Activated CD4-positive, alpha-beta memory T cell treated with anti-CD3 and anti-CD28 coated beads for 36 hours (primary cell): ENCODE measurements around the gene FXR2. TPM values are rescaled to one million over a fixed set of nuclear protein-coding genes. Genes with fewer than 3 reads are reported as not detected.

Experiments used
- CTCF ChIA-PET: fragments of 350-600 bp; sonication (Branson Sonifier 250); formaldehyde crosslinking; loops from one replicate; lab custom pipeline; 2021; ENCODE audit warnings: antibody characterized with exemption, inconsistent platforms; lab: Charles Lee
- POLR2A ChIA-PET: fragments of 350-600 bp; sonication (Branson Sonifier 250); formaldehyde crosslinking; loops from one replicate; lab custom pipeline; 2021; ENCODE audit warnings: antibody characterized with exemption; lab: Charles Lee
- DNase-seq: peaks from one replicate; pipeline ENCODE4 v3.0.0-alpha.2; 2020
- H3K27ac Mint-ChIP-seq: one replicate; pipeline ENCODE4 v1.8.0; 2021; ENCODE audit warnings: mixed read lengths
- H3K27me3 Mint-ChIP-seq: one replicate; pipeline ENCODE4 v1.8.0; 2021; ENCODE audit warnings: mixed read lengths
- H3K36me3 Mint-ChIP-seq: one replicate; pipeline ENCODE4 v1.8.0; 2021; ENCODE audit warnings: mixed read lengths
- H3K4me1 Mint-ChIP-seq: one replicate; pipeline ENCODE4 v1.8.0; 2021; ENCODE audit warnings: low read depth, mixed read lengths
- H3K4me3 Mint-ChIP-seq: one replicate; pipeline ENCODE4 v1.8.0; 2021; ENCODE audit warnings: mild to moderate bottlenecking, mixed read lengths
- H3K9me3 Mint-ChIP-seq: one replicate; pipeline ENCODE4 v1.8.0; 2021; ENCODE audit warnings: mixed read lengths
- intact Hi-C: fragments of 100-400 bp; cut with micrococcal nuclease; formaldehyde crosslinking; loops from one replicate; pipeline ENCODE4 v1.15.1; 2023
- total RNA-seq, 2 experiments: library from RNA; stranded (reverse); gene quantifications; one replicate each; pipeline ENCODE4 v1.2.3, GENCODE V29; 2021

FXR2 gene
- total RNA-seq, 2 experiments from 2014 or later = 37.5 to 40.1 TPM

- no peak for DNase-seq
- CTCF ChIA-PET = interaction anchor here (1.8 kb wide), 1 partner anchor 22 kb away, joined by 4 read pairs; no protein-coding TSS in a partner anchor
- H3K4me3 Mint-ChIP-seq = no peak overlapping the region
Measured at GRCh38 chr17:7544911-7545310, 69.8 kb downstream of the FXR2 start.

More at GRCh38 chr17:7544911-7545310, 69.8 kb downstream of the FXR2 start:
- intact Hi-C loops = no loop called here
- POLR2A ChIA-PET = no interaction called here
- Mint-ChIP-seq H3K36me3 (no peaks in the 10 kb centered on the region), H3K27ac (no peak overlapping the region), H3K4me1 (peaks cover 15% of the 10 kb centered on the region), H3K27me3 (no peaks in the 10 kb centered on the region), H3K9me3 (no peaks in the 10 kb centered on the region)

Other genes starting within 250 kb of the FXR2 start
- gene TNK1, start 233.8 kb downstream of the FXR2 start, total RNA-seq = 1 to 10 TPM; 3.7 to 4.4 TPM
- gene PLSCR3, start 220.4 kb downstream of the FXR2 start, total RNA-seq = 10 to 100 TPM; 78.2 to 87.0 TPM
- gene TMEM256, start 210.8 kb downstream of the FXR2 start, total RNA-seq = 10 to 100 TPM; 87.0 to 88.5 TPM
- gene NLGN2, start 207.1 kb downstream of the FXR2 start, total RNA-seq = 1 to 10 TPM; 9.0 to 9.9 TPM
- not detected for gene SPEM1, start 194.6 kb downstream of the FXR2 start, total RNA-seq
- not detected for gene SPEM2, start 189.3 kb downstream of the FXR2 start, total RNA-seq
- not detected for gene SPEM3, start 186.0 kb downstream of the FXR2 start, total RNA-seq
- gene TMEM102, start 179.5 kb downstream of the FXR2 start, total RNA-seq = 10 to 100 TPM; 11.4 to 11.6 TPM
- 1 to 10 TPM; 1.0 to 2.1 TPM for gene FGF11, start 175.4 kb downstream of the FXR2 start, total RNA-seq
- gene CHRNB1, start 169.8 kb downstream of the FXR2 start, total RNA-seq = 1 to 10 TPM; 7.7 to 8.5 TPM
- gene ZBTB4, start 135.3 kb downstream of the FXR2 start, total RNA-seq = 10 to 100 TPM; 16.5 to 16.7 TPM
- gene SLC35G6, start 133.5 kb downstream of the FXR2 start, total RNA-seq = not detected
- gene POLR2A, start 130.5 kb downstream of the FXR2 start, total RNA-seq = 100 to 1,000 TPM; 180 to 187 TPM
- 10 to 100 TPM; 19.7 to 22.4 TPM for gene TNFSF12, start 65.8 kb downstream of the FXR2 start, total RNA-seq
- gene TNFSF13, start 56.1 kb downstream of the FXR2 start, total RNA-seq = under 1 TPM; 0.71 to 0.94 TPM
- gene SENP3, start 53.0 kb downstream of the FXR2 start, total RNA-seq = 10 to 100 TPM; 50.8 to 53.2 TPM
- 10 to 100 TPM; 31.5 to 34.1 TPM for gene CD68, start 35.3 kb downstream of the FXR2 start, total RNA-seq
- 10 to 100 TPM; 52.6 to 52.9 TPM for gene MPDU1, start 31.0 kb downstream of the FXR2 start, total RNA-seq
- gene SOX15, start 24.8 kb downstream of the FXR2 start, total RNA-seq = under 1 TPM in 1 of 2 experiments, not detected in 1; 0.29 TPM
- gene SAT2, start 12.9 kb upstream of the FXR2 start, total RNA-seq = 10 to 100 TPM; 27.4 to 28.2 TPM
- gene SHBG, start 15.2 kb upstream of the FXR2 start, total RNA-seq = not detected
- gene ATP1B2, start 36.0 kb upstream of the FXR2 start, total RNA-seq = under 1 TPM; 0.12 to 0.26 TPM
- gene TP53, start 72.6 kb upstream of the FXR2 start, total RNA-seq = 100 to 1,000 TPM; 123 to 129 TPM
- gene WRAP53, start 73.6 kb upstream of the FXR2 start, total RNA-seq = 10 to 100 TPM; 20.2 to 23.3 TPM
- not detected for gene EFNB3, start 90.3 kb upstream of the FXR2 start, total RNA-seq
- gene DNAH2, start 102.8 kb upstream of the FXR2 start, total RNA-seq = not detected
- 10 to 100 TPM; 44.1 to 49.6 TPM for gene KDM6B, start 219.3 kb upstream of the FXR2 start, total RNA-seq
- gene TMEM88, start 240.2 kb upstream of the FXR2 start, total RNA-seq = 1 to 10 TPM; 2.2 to 2.4 TPM
- 10 to 100 TPM; 68.2 to 74.7 TPM for gene NAA38, start 242.7 kb upstream of the FXR2 start, total RNA-seq
- gene CYB5D1, start 243.1 kb upstream of the FXR2 start, total RNA-seq = 1 to 10 TPM; 6.0 to 6.9 TPM